ENCODE data around the gene ZNF423. TPM values are rescaled to one million over a fixed set of nuclear protein-coding genes. Genes with fewer than 3 reads are reported as not detected.
A peak's percentile ranks its signal among the peaks of the same experiment; 100 is the strongest.

ZNF423 gene
- total and polyA plus RNA-seq, 2 of the 13 experiments (the other 11 are each of a cell fraction or from before 2014, with no cell fraction given) = 0.07 to 0.31 TPM

- DNase-seq (ENCODE audit: low spot score) = no peak
- WGBS (ENCODE audit: low lambda C conversion rate) = 0% methylated on average over 5 of the region's 7 CpGs
- Histone ChIP-seq H3K4me3 (replicated peaks in 1 of 3; ENCODE audit: insufficient read depth in 1 of 3, low read depth in 2 of 3, low read length in 3 of 3) (no peak overlapping the region), H3K27me3 (ENCODE audit: control insufficient read depth in 1 of 2, insufficient read depth in 2 of 2, low read length in 2 of 2) (peaks cover 0 to 8% of the 10 kb centered on the region in 2 experiments; a peak in 1 of 5 replicates), H3K79me2 (ENCODE audit: insufficient read depth, low read length) (no peaks in the 10 kb centered on the region), H4K20me1 (ENCODE audit: insufficient read depth, low read length) (no peaks in the 10 kb centered on the region; the same call in 1 of the 2 replicates), H3K9me3 (ENCODE audit: low read length) (no peaks in the 10 kb centered on the region), H3K27ac (ENCODE audit: extremely low read length, insufficient read depth, low read length) (no peak overlapping the region), H3K4me1 (ENCODE audit: insufficient read depth, low read length) (no peaks in the 10 kb centered on the region), H3K36me3 (replicated peaks in 1 of 2; ENCODE audit: control insufficient read depth in 1 of 2, insufficient read depth in 2 of 2, low read length in 2 of 2) (no peaks in the 10 kb centered on the region), H3K9ac (ENCODE audit: insufficient read depth, low read depth, low read length) (no peak overlapping the region), H2AFZ (ENCODE audit: low read length) (no peak overlapping the region), H3K4me2 (ENCODE audit: low read depth, low read length) (no peak overlapping the region)
- in situ Hi-C loops (cut with HindIII; ENCODE audit: extremely low pct_ligation_motif_present, low pct_unique_long_range_greater_than_20kb) = no loop called here
- ChIA-PET CTCF (ENCODE audit: low intra/inter-chr PET ratio, low total read pairs) (no interaction called here), POLR2A (no interaction called here)
- intact Hi-C loops (cut with micrococcal nuclease; ENCODE audit: unreplicated experiment) = no loop called here
- TF ChIP-seq, protein P1, sequence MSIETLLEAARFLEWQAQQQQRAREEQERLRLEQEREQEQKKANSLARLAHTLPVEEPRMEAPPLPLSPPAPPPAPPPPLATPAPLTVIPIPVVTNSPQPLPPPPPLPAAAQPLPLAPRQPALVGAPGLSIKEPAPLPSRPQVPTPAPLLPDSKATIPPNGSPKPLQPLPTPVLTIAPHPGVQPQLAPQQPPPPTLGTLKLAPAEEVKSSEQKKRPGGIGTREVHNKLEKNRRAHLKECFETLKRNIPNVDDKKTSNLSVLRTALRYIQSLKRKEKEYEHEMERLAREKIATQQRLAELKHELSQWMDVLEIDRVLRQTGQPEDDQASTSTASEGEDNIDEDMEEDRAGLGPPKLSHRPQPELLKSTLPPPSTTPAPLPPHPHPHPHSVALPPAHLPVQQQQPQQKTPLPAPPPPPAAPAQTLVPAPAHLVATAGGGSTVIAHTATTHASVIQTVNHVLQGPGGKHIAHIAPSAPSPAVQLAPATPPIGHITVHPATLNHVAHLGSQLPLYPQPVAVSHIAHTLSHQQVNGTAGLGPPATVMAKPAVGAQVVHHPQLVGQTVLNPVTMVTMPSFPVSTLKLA (IDR thresholded peaks at IDR 0.05) = peak; percentile 95
- TF ChIP-seq NR2F1 (CRISPR knock-in tag; IDR thresholded peaks at IDR 0.05) = no peak
- BruUV-seq (replicated peaks) = no TSS peak
- FAIRE-seq = no peak
- no peak for ATAC-seq
Observed at GRCh38 chr16:49779979-49780378, 75.9 kb downstream of the ZNF423 start.

DNA sequence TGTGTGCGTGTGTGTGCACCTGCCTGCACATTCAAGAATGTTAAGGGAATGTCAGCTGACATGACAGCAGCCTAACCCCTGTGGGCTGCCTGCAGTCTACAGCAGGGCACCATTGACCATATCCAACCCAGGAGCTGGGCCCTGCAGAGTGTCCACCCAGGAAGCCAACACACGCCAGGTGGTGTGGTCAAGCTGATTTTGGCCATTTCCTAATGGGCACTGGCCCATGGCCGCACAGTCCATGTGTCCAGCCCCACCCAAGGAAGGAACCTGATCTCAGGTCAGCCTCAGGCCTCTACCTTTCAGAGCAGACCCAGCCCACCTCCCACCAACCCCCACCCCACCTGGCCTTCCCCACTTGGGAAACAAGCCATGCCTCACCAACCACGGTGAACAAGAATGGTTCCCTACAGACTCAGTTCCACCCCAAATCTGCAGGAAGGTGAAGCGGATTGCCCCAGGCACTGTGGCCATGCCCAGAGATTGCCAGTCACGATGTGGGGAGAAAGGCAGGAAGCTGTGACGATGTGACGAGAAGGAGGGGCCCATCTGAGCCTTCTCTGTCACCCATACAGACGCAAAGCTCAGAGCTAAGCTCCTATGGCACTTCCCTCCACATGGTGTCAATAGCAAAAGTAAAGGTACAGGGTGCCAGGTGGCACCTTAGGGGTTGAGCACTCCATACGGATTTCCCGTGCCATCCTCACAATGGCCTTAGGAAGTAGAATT lies 77.5 kb downstream of the ZNF423 start:
- ChIA-PET POLR2A (no interaction called here), CTCF (ENCODE audit: low intra/inter-chr PET ratio, low total read pairs) (no interaction called here)
- Histone ChIP-seq H3K4me1 (ENCODE audit: insufficient read depth, low read length) (no peaks in the 10 kb centered on the region), H3K27ac (ENCODE audit: extremely low read length, insufficient read depth, low read length) (no peak overlapping the region), H4K20me1 (ENCODE audit: insufficient read depth, low read length) (no peaks in the 10 kb centered on the region), H3K4me3 (replicated peaks in 1 of 3; ENCODE audit: insufficient read depth in 1 of 3, low read depth in 2 of 3, low read length in 3 of 3) (no peak overlapping the region), H2AFZ (ENCODE audit: low read length) (no peak overlapping the region), H3K27me3 (ENCODE audit: control insufficient read depth in 1 of 2, insufficient read depth in 2 of 2, low read length in 2 of 2) (peaks cover 0 to 8% of the 10 kb centered on the region in 2 experiments; a peak in 1 of 5 replicates), H3K79me2 (ENCODE audit: insufficient read depth, low read length) (no peaks in the 10 kb centered on the region), H3K9me3 (ENCODE audit: low read length) (no peaks in the 10 kb centered on the region), H3K4me2 (ENCODE audit: low read depth, low read length) (no peak overlapping the region), H3K36me3 (replicated peaks in 1 of 2; ENCODE audit: control insufficient read depth in 1 of 2, insufficient read depth in 2 of 2, low read length in 2 of 2) (no peaks in the 10 kb centered on the region), H3K9ac (ENCODE audit: insufficient read depth, low read depth, low read length) (no peak overlapping the region)
- ATAC-seq = no peak
- WGBS (ENCODE audit: low lambda C conversion rate) = 10% methylated on average over 9 of the region's 11 CpGs
- peak; percentile 31; the same call in 1 of the 2 replicates for TF ChIP-seq CREB1 (IDR thresholded peaks at IDR 0.05)
- TF ChIP-seq CREB1 (CRISPR knock-in tag; IDR thresholded peaks at IDR 0.05) = no peak
- no peak for TF ChIP-seq ZNF484 (CRISPR knock-in tag; IDR thresholded peaks at IDR 0.05; ENCODE audit: borderline replicate concordance, low read depth)
- TF ChIP-seq NCOA5 (CRISPR knock-in tag; IDR thresholded peaks at IDR 0.05) = no peak
- TF ChIP-seq SOX5 (CRISPR knock-in tag; IDR thresholded peaks at IDR 0.05; ENCODE audit: borderline replicate concordance) = no peak
- no peak for TF ChIP-seq ZNF512 (CRISPR knock-in tag; IDR thresholded peaks at IDR 0.05)
- TF ChIP-seq ZNF768 (CRISPR knock-in tag; IDR thresholded peaks at IDR 0.05) = no peak
- in situ Hi-C loops (cut with HindIII; ENCODE audit: extremely low pct_ligation_motif_present, low pct_unique_long_range_greater_than_20kb) = no loop called here
- BruUV-seq (replicated peaks) = no TSS peak
- FAIRE-seq = no peak
- no peak for DNase-seq (ENCODE audit: low spot score)
- intact Hi-C loops (cut with micrococcal nuclease; ENCODE audit: unreplicated experiment) = no loop called here

Measured in HepG2 (cell line).